Ascending aorta (tissue), 2 donors: ENCODE measurements around the gene SKAP1. TPM values are rescaled to one million over a fixed set of nuclear protein-coding genes. Genes with fewer than 3 reads are reported as not detected.
"Not testable (repeated sequence)": the region's sequence is repeated elsewhere in the genome, so short reads cannot be mapped to it uniquely, and the experiment has no call there.

Experiments used
- DNase-seq, 2 donors: peaks; one replicate each; pipeline ENCODE4 v3.0.0-alpha.2; 2019; ENCODE audit warnings: low spot score in 2 of 2
- H3K27ac ChIP-seq, 2 donors: fragments of 200-600 bp; sonication (generic); one replicate each; pipeline ENCODE4 v1.5.1; 2016 to 2017; ENCODE audit warnings: mild to moderate bottlenecking in 1 of 2
- H3K27me3 ChIP-seq: fragments of 200-600 bp; sonication (generic); one replicate; pipeline ENCODE4 v1.5.1; 2017
- H3K36me3 ChIP-seq, 2 donors: fragments of 200-600 bp; sonication (generic); one replicate each; pipeline ENCODE4 v1.5.1; 2016
- H3K4me1 ChIP-seq, 2 donors: fragments of 200-600 bp; sonication (generic); one replicate each; pipeline ENCODE4 v1.5.1; 2016 to 2017; ENCODE audit warnings: mild to moderate bottlenecking in 1 of 2
- H3K4me3 ChIP-seq, 2 donors: fragments of 200-600 bp; sonication (generic); one replicate each; pipeline ENCODE4 v1.5.1; 2016 to 2017; ENCODE audit warnings: mild to moderate bottlenecking in 1 of 2
- H3K9me3 ChIP-seq, 2 donors: fragments of 200-600 bp; sonication (generic); one replicate each; pipeline ENCODE4 v1.5.1; 2016
- CTCF ChIP-seq, 3 experiments: fragments of 200-600 bp in 2 of 3; fragments of 450-650 bp in 1 of 3; sonication (generic) in 2 of 3; IDR thresholded peaks; one replicate each; pipeline ENCODE4 v1.5.1; 2016 to 2019; ENCODE audit warnings: antibody characterized with exemption in 3 of 3, mild to moderate bottlenecking in 1 of 3, moderate library complexity in 1 of 3
- intact Hi-C: fragments of 100-400 bp; cut with DNase I; formaldehyde crosslinking; loops from one replicate; pipeline ENCODE4 v1.15.1; 2023
- total RNA-seq: library from RNA; depleted of rRNA; stranded (reverse); fragments of >200 nt; gene quantifications from one replicate; pipeline ENCODE4 v1.1.0, GENCODE V29; 2016

SKAP1 gene
- total RNA-seq, 1 donor from 2014 or later, result not detected

GRCh38 chr17:48192321-48192731 lies 237.7 kb downstream of the SKAP1 start:
- TF ChIP-seq CTCF (IDR thresholded peaks at IDR 0.05), result no peak
- no peak overlapping the region for H3K4me3 ChIP-seq
- intact Hi-C loops, result no loop called here
- H3K36me3 ChIP-seq, result no peaks in the 10 kb centered on the region
- no peaks in the 10 kb centered on the region for H3K9me3 ChIP-seq
- H3K27ac ChIP-seq, result no peak overlapping the region
- no peaks in the 10 kb centered on the region for H3K27me3 ChIP-seq
- no peak for DNase-seq
- no peaks in the 10 kb centered on the region for H3K4me1 ChIP-seq

- intact Hi-C loops, result no loop called here
- no peaks in the 10 kb centered on the region for H3K4me1 ChIP-seq
- H3K36me3 ChIP-seq, result no peaks in the 10 kb centered on the region
- no peaks in the 10 kb centered on the region for H3K9me3 ChIP-seq
- no peak overlapping the region for H3K4me3 ChIP-seq
- DNase-seq, result no peak
- TF ChIP-seq CTCF (IDR thresholded peaks at IDR 0.05), result no peak
- no peaks in the 10 kb centered on the region for H3K27me3 ChIP-seq
- no peak overlapping the region for H3K27ac ChIP-seq
Measured at GRCh38 chr17:48191362-48191761, 238.7 kb downstream of the SKAP1 start.

GRCh38 chr17:48190871-48191270 lies 239.1 kb downstream of the SKAP1 start:
- no peaks in the 10 kb centered on the region for H3K4me1 ChIP-seq
- no peak overlapping the region for H3K27ac ChIP-seq
- DNase-seq, result no peak
- no peaks in the 10 kb centered on the region for H3K36me3 ChIP-seq
- H3K4me3 ChIP-seq, result no peak overlapping the region
- H3K9me3 ChIP-seq, result no peaks in the 10 kb centered on the region
- intact Hi-C loops, result no loop called here
- no peak for TF ChIP-seq CTCF (IDR thresholded peaks at IDR 0.05)
- H3K27me3 ChIP-seq, result no peaks in the 10 kb centered on the region

GRCh38 chr17:48187872-48188608 lies 242.0 kb downstream of the SKAP1 start:
- no peaks in the 10 kb centered on the region for H3K4me1 ChIP-seq
- TF ChIP-seq CTCF (IDR thresholded peaks at IDR 0.05), result no peak
- H3K27ac ChIP-seq, result no peak overlapping the region
- H3K27me3 ChIP-seq, result no peaks in the 10 kb centered on the region
- DNase-seq, result no peak
- no peaks in the 10 kb centered on the region for H3K9me3 ChIP-seq
- H3K36me3 ChIP-seq, result no peaks in the 10 kb centered on the region
- intact Hi-C loops, result no loop called here
- no peak overlapping the region for H3K4me3 ChIP-seq

- H3K27ac ChIP-seq, H3K9me3 ChIP-seq, H3K36me3 ChIP-seq, H3K4me1 ChIP-seq, H3K4me3 ChIP-seq, intact Hi-C loops, H3K27me3 ChIP-seq, DNase-seq: not testable (repeated sequence)
Measured at GRCh38 chr17:48186317-48186716, 243.7 kb downstream of the SKAP1 start.

GRCh38 chr17:48184721-48185120 lies 245.3 kb downstream of the SKAP1 start:
- TF ChIP-seq CTCF (IDR thresholded peaks at IDR 0.05), result no peak

More at GRCh38 chr17:48184721-48185120, 245.3 kb downstream of the SKAP1 start:
- Histone ChIP-seq H3K9me3 (no peaks in the 10 kb centered on the region), H3K27me3 (no peaks in the 10 kb centered on the region), H3K4me1 (no peaks in the 10 kb centered on the region), H3K27ac (no peak overlapping the region), H3K4me3 (no peak overlapping the region), H3K36me3 (no peaks in the 10 kb centered on the region)
- no peak for DNase-seq
- intact Hi-C loops, result no loop called here
